ENCODE measurements around the gene SORBS2.
"Not testable (repeated sequence)": the region's sequence is repeated elsewhere in the genome, so short reads cannot be mapped to it uniquely, and the experiment has no call there.

Gene SORBS2

DNA sequence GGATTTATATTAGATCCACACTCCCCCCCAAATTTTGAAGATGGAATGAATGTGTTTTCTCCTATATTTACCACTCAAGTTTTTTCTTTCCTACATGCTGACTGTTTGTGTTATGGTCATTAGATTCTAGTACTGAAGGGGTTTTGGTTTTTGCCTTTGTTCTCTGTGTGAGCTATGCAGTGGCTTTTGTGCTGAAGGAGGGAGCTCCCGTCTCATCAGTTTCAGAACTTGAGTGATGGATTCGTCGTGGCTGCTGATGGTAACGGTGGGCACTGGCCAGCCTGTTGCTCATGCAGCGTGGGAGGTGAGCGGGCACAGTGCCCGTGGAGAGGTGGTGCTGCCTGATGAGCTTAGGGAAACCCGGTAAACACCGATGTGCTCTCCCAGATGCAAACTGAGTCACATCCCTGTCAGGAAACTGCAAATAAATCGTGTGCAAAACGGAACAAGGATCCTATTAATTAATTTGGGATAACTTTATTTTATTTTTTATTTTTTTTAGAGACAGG lies 101.5 kb downstream of the SORBS2 start:
- DNase-seq = no peak

DNA sequence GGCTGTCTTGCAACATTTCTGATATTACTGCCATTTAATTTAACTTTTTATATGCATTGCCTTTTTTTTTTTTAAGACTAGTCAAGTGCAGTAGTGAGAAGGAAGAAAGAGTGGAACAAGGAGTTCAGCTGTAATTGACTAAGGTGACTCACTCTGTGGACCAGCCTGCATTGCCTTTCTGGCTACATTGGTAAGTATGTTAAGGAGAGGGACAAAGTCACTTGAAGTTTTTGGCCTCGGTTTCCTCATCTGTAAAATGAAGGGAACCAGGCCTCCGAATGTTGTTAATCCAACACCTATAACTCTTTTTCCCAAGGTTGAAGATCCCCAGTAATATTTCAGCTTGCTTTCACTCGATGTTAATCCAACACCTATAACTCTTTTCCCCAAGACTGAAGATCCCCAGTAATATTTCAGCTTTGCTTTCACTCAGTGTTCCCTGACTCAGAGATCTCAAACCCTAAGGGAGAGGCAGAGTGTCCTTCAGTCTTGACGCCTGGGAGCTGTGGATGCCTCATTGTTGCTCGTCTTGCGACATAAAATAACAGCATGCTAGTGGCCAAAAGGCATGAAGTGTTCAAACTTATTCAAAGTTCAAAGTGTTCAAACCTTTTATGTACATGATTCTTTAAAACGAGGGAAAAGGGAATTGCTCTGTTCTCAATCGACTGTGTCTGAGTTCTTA lies 102.0 kb downstream of the SORBS2 start:
- DNase-seq = no peak

DNA sequence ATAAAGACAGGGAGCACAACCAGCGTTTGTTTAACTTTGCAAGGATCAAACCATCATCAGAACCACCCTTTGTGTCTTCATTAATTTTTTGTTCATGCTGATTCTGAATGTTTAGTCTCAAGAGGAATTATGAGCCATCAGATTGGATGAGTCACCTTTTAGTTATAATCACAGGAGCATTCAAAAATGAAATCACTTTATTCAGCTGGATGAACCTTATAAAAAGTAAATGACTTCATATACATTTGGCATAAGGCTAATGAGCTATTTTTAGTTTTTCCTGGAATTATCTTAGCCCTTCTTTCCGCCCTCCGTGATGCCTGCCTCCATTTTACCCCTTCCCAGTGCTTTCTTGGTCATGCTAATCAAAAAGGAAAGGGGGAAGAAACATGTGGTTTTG lies 103.6 kb downstream of the SORBS2 start:
- no peak for DNase-seq

DNA sequence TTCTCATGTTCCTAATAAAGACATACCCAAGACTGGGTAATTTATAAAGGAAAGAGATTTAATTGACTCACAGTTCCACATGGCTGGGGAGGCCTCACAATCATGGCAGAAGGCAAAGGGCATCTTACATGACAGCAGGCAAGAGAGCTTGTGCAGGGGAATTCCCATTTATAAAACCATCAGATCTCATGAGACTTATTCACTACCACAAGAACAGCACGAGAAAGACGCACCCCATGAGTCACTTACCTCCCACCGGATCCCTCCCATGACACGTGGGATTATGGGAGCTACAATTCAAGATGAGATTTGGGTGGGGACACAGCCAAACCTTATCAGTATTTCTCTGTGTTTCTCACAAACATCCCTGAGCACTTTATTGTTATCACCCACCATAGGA lies 104.4 kb downstream of the SORBS2 start:
- DNase-seq = not testable (repeated sequence)

DNA sequence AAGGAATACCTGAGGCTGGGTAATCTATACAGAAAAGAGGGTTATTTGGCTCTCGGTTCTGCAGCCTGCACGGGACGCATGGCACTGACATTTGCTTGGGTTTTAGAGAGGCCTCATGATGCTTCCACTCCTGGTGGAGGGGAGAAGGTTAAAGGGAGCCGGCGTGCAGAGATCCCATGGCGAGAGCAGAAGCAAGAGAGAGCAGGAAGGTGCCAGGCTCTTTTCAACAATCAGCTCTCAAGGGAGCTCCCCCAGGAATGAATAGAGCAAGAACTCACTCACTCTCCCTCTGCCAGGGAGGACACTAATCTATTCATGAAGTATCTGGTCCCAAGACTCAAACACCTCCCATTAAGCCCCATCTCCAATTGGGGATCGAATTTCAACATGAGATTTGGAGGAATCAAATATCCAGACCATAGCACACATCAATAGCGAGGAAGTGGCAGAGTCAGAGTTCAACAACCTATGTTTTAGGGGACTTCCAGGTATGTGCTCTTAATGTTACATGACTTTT lies 109.8 kb downstream of the SORBS2 start:
- no peak for DNase-seq

DNA sequence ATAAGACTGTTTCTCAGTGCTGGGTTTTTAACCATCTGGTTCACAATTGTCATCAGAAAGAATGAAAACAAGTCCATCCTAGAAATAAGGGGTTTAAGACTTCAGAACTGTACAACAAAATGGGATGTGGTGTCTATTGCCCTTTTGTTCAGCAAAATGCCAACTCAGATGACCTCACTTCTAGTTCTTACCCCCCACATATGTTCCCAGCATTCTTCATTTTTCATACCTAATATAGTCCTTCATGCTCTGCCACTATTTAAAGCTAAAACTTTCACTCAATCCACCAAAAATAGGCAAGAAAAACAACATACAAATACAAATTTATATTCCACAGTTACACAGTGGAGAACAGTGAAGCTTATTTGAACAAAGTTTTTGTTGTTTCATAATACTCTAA lies 111.4 kb downstream of the SORBS2 start:
- DNase-seq = no peak

DNA sequence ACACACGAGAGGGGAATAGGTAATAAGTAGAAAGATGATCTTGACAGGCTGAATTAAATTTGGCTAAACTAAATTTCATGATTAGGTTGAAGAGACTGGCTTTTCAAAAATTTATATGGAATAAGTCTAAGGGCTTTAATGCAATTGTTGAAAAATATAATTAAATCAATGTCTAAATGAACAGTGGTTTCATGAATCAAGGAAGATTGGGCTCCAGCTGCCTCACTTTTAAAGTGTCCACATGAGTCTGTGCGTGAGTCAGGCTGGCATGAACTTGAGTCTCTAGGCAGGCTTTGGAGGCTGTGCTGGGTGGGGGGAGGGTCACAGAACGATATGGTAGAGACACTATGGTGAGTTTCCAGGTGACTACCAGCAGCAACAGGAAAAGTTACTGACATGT lies 111.9 kb downstream of the SORBS2 start:
- no peak for DNase-seq

DNA sequence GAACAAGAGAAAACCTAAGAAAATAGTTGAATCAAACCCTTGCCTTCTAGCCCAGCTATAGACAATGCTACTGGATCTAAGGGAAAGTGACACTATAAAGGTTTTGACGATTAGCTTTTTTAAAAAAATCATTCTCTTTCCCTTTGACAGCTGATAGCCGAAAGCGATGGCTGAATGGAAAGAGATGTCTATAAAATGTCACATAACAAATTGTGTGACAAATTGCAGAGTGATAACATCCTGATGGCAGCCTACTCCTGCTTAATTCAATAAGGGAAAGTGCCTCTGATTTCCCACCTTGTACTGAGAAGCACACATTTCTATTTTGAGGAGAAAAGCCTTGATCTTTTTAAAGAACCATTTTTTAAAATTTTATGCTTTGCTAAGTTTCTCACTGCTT lies 114.5 kb downstream of the SORBS2 start:
- no peak for DNase-seq

DNA sequence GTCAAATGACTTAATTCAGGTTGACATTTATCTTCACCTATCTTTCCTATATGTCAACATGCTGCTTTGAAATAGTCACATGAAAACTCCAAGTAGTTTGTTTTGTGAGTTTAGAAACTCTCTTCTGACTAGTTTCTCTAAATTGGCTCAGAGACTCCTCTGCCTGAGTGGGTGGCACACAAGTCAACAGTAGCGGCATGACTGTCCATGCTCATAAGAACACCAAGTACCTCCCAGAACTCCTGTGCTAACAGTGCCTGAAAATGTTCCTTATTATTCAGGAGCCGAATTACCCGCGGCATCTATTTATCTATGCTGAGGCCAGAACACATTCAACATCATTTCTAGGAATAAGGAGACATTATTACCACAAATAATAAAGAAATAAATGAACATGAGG lies 116.3 kb downstream of the SORBS2 start:
- no peak for DNase-seq

DNA sequence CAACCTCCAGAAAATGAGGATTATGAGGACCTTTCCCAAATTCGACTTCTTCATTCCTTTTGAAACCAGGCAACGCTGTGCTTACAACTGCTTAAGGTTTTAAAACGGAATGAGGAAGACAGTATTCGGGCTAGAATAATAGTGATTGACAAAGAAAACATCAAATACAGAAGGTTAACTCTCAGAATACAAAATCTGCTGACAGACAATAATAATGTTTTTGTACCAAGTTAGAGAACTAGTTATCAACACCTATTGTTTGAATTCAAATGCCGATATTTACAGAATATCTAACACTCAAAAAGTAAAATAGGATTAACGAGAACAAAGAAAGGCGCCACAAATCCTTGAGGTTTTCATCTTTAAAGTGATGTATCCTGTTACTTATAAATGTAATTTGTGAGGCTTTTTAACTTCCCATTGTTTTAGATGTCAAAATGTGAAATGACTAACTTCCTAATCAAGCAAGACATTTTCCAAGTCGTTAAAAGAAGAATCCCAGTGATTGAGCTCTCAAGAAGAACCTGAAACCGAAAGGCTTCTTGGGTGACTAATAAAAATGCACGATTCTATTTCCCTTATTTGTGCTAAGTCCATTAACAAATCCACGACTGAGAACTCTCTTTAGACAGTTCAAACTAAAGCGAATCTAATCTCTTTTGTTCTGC lies 118.3 kb downstream of the SORBS2 start:
- DNase-seq = no peak

DNA sequence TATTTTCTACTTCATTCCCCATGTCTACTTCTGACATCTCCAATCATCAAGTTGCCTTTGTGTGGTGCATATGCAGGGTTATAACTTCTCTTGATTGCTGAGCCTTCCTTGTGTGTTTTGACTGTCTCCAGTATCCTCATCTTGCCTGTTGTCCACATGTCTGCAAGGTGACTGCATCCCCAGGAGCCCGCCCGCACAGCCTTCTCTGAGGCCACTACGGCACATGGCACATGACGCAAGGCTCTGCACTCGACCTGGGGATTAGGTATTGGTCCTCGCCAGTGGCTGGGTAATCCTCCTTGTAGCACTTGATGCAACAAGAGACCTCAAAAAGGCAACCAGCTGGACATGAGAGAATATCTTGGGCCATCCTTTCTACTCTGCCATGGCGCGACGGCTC lies 122.6 kb downstream of the SORBS2 start:
- DNase-seq = no peak

DNA sequence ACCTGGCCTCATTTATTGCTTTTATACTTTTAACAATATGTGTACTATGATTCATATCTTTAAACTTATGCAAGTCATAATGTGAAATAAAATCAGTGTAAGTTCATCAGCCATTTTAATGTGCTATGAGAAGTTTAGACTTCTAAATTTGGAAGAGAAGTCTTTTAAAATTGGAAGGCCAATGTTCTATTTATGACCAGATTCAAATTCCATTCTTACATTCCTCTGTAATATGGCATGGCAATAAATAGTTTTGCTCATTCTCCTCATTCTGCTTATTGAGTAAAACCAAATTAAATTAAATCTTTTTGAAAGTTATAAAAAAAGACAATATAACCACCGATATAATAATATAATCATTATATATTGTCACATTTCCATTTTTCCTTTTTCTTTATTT lies 126.2 kb downstream of the SORBS2 start:
- no peak for DNase-seq

DNA sequence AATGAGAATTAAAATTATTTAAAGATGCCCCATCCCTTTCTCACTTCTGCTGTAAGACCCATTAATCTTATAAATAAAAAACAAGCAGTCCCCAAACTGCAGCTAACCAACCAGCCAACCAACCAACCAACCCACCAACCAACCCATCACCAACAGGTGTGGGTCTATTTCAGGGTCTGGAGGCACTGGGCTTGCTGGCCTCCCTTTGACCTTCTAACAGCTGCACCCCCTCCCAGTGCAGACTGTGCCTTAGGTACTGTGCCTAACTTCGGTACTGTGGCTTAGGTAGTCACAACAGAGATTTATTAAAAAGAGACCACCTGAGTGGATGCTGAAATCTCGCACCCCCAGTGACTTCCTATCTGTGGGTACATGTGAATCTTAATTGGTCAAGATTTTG lies 128.1 kb downstream of the SORBS2 start:
- DNase-seq = no peak

DNA sequence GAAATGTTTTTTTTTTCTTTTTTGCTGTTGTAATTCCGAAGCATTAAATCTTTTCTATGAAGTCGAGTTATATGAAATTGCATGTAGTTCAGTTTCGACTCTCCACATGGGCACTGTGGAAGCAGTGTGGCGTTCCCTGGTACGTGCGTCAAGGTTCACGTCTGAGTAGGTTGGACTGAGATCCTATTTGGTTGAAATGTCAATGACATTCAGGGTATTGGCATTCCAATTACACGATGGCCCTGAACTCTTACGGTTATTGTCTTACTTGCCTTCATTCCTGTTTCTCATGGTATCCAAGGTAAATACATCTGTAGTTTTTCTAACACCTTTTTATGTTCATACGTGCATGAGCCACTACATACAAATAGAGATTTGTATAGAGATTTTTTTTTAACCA lies 128.8 kb downstream of the SORBS2 start:
- no peak for DNase-seq

DNA sequence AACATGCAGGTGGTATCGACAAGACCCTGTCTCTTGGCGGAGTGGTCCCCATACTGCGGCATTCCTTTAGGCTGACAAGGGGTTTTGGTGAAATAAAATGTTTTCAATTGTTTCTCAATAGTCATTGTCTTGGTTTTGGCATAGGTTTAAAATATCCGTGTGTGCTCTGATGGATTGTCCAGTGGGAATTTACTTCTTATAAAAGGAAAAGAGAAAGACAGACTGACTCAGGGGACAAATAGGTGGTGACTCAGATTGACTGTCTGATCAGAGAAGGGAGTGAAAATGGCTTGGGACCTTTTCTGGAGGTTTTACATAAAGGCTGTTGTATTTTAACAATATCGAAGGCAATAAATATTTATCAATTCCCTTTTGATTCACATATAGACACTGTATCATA lies 129.8 kb downstream of the SORBS2 start:
- no peak for DNase-seq

DNA sequence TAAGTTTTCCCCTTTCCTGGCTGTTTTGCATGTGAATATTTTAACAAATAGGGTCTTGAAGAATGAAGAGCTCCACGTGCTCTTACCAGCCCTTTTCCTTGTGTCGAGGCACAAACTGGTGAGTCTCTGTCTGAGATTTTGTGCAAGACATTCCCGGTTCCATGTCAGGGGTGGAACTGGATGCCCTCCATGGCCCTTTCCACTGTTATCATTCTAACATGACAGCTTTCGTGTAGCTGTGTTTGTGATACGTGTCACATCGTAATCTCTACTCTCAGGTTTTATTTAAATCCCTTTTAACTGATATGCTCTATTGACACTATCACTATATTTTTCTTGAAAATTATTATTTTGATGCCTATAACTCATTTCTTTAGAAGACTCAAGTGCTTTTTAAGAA lies 130.4 kb downstream of the SORBS2 start:
- no peak for DNase-seq

DNA sequence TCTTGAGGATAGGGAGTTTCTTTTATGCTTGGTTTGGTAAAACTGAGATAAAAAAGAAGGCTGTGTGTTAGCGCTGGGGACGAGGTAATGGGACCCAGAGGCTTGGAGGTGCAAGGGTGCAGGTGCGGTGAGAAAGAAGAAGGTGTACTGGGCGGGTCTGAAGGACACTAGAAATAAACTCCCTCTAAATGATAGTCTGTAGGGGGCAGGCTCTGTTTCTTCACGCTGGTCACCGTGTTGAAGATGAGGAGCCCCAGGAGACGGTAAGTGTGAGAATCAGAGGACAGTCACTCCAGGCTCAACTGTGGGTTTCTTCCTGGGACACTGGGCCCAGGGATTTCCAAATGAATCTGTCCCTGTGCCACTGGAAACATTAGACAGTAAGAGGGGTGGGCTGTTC lies 131.4 kb downstream of the SORBS2 start:
- DNase-seq = no peak

DNA sequence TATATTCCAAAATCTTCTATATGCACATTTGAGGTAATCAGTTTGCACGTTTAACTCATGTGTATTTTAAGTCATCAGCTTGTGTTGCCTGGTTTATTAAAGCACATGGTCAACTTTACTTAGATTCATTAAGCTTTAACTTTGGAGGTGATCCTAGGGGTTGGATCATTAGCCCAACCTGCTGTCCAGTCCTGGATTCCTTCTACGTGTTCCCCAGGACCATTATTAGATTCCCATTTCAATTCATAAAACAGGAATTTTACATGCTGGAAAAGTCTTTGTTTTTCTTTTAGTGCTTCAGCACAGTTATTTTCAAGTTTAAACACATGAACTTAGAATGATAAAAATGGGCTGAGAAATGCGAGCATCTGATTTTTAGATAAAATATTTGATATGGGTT lies 132.5 kb downstream of the SORBS2 start:
- no peak for DNase-seq

DNA sequence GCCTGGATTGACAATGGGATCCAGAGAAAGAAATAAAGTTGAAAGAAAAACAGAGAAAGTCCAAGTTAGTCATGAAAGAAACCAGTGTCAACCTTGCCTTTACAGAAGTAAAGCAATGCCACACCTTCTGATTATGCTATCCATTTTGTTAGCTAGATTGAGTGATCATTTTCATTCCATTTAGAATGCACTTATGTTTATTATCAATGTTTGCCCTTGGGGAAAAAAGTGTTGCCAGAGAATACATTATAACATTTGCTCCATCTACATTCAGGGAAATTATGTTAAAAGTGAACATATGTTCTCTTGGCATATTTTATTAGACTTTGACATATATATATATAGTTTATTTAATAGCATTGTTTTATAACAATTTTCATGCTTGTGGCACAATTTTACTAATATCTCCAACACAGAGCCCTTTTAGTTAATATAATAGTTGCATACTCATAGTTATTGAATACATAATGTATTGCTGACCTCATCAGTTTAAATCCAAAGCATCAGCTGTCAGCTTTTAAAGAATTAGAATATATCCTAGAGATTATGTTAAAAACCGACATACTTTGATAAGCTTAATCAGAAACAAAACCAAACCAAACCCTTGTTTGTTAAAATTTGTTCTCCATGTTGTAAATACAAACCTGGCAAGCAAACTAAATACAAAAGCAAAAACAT lies 134.2 kb downstream of the SORBS2 start:
- no peak for DNase-seq

DNA sequence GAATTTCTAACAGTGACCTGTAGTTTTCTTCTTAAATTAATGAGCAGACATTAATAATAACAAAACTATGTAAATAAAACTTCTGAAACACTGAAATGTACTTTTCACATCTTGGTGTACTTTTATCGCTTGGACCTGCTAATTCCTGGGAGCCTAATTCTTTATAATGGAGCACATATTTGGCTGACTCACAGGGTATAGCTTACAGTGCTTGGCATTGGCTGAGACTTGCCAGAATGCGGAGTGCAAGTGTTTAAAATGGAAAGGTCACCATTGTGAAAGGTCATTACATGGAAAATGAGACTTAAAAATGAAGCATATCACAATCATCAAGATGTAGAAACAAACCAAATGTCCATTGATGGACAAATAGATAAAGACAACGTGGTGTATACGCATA lies 139.4 kb downstream of the SORBS2 start:
- DNase-seq = no peak

DNA sequence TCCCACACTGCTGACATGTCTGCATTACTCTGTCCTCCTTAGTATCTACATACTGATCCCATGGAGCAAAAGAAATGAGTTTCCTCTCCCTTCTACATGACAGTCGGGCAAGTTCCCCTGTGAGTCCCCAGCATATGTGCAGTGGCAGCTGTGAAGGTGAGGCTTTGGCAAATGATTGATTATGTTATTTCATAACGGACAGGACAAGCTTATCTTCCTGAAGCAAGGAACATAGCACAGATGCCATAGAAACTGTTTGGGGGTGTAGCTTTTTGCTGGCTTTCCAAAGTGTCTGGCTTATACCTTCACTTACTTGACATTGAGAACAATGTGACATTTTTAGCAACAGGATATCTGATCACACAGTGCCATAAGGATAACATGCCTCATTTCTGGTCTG lies 139.8 kb downstream of the SORBS2 start:
- DNase-seq = no peak

DNA sequence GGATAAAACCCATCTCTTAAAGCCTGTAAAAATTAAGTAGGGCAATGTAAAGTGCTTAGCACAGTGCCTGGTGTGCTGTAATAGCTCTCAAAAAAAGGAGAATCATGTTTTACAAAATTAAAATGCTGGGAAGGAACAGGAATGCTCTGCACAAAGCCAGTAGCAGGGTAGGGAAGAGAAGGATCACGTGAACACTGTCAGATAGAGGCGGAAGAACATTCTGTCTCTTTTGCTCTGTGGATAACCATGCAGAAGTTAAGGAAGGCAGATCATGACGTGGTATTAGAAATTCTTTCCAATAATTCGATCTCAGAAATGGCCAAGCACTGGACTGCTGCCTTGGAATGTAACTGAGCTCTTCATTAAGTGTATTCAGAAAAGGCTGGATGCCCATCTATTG lies 140.5 kb downstream of the SORBS2 start:
- no peak for DNase-seq

DNA sequence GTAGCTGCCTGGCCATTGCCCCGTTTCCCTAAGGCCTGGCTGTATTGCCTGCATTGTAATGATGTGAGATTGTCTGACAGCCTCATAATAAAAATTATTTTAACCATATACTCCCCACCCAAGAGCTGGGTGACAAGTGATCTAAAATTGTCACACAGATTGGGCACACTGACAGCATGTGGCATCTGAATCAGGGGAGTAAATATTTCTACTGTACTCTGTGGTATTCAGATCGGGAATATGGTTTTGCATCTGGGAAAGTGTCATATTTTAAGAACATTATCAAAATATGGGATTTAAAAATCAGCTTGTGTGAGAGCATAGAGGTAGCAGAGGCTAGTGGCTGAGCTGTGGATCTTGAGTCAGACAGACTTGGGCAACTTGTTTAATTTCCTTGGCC lies 140.9 kb downstream of the SORBS2 start:
- DNase-seq = no peak

DNA sequence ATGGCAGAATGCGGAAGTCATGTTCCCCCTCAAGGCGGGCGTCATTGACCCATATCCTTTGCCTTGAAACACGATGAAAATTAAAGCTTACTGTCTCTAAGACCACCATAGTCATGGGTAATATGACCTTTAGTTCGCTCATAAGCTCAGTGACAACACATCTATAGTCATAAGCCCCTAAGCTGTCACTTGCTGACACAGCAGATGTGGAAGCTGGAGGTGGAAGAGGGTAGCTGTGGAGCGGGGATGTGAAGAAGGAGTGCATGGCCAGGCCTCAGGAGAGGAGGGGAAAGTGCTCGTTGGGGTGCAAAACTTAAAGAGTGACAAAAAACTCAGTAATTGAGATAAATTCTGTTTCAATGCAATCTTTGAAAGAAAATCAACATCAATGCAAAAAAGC lies 142.7 kb downstream of the SORBS2 start:
- DNase-seq = no peak
